HepG2 (cell line): ENCODE measurements around the gene KMT2A. TPM values are rescaled to one million over a fixed set of nuclear protein-coding genes. Genes with fewer than 3 reads are reported as not detected.

ENCODE experiments used
- AKAP8 ChIP-seq: sonication (generic); formaldehyde crosslinking; IDR thresholded peaks from 2 replicates; pipeline ENCODE4 v1.5.1; 2020; ENCODE audit warnings: mild to moderate bottlenecking, missing genetic modification reagents
- FLYWCH1 ChIP-seq: sonication (generic); formaldehyde crosslinking; IDR thresholded peaks from 2 replicates; pipeline ENCODE4 v1.8.1; 2023; ENCODE audit warnings: mild to moderate bottlenecking, missing genetic modification reagents
- KLF12 ChIP-seq: sonication (generic); formaldehyde crosslinking; IDR thresholded peaks from 2 replicates; pipeline ENCODE4 v1.4.0; 2020; ENCODE audit warnings: missing genetic modification reagents, borderline replicate concordance
- POGZ ChIP-seq: sonication (generic); formaldehyde crosslinking; IDR thresholded peaks from 2 replicates; pipeline ENCODE4 v1.4.0; 2020; ENCODE audit warnings: mild to moderate bottlenecking, missing genetic modification reagents
- TGIF2 ChIP-seq: IDR thresholded peaks from 2 replicates; pipeline ENCODE4 v1.6.1; 2016; ENCODE audit warnings: control low read depth, missing compliant biosample characterization
- ZNF12 ChIP-seq: sonication (generic); formaldehyde crosslinking; IDR thresholded peaks from 2 replicates; pipeline ENCODE4 v1.5.0; 2020; ENCODE audit warnings: missing genetic modification reagents
- ZNF232 ChIP-seq: sonication (generic); formaldehyde crosslinking; IDR thresholded peaks from 2 replicates; pipeline ENCODE4 v1.4.0; 2020; ENCODE audit warnings: missing genetic modification reagents, borderline replicate concordance
- polyA plus RNA-seq, 8 experiments: library from polyadenylated mRNA; depleted of rRNA in 3 of 8; stranded (reverse) in 7 of 8; unstranded in 1 of 8; fragments of >200 nt; fragmentation: Illumina TruSeq in 4 of 8; extraction: Trizol in 4 of 8; gene quantifications; 2 replicates each; pipeline versions ENCODE4 v1.2.1 to v1.2.3, GENCODE V29; 2011 to 2016; ENCODE audit warnings: low read depth in 4 of 8, missing spikeins in 1 of 8, mixed read lengths in 1 of 8; ENCODE audit not compliant: insufficient read depth in 1 of 8
- total RNA-seq, 5 experiments: library from RNA; depleted of rRNA; stranded (reverse); fragments of >200 nt; fragmentation: Illumina TruSeq; extraction: Trizol; gene quantifications; 2 replicates each; pipeline ENCODE4 v1.2.3, GENCODE V29; 2016; ENCODE audit warnings: low read depth in 1 of 5
- TF ChIP-seq, protein P1 (sequence below): sonication (generic); formaldehyde crosslinking; IDR thresholded peaks from 2 replicates; pipeline ENCODE4 v1.5.0; 2020; ENCODE audit warnings: missing genetic modification reagents
- TF ChIP-seq, protein P2 (sequence below): sonication (generic); formaldehyde crosslinking; IDR thresholded peaks from 2 replicates; pipeline ENCODE4 v1.5.0; 2020; ENCODE audit warnings: missing genetic modification reagents, mild to moderate bottlenecking, borderline replicate concordance
- TF ChIP-seq, protein P3 (sequence below): IDR thresholded peaks from 2 replicates; pipeline ENCODE4 v1.6.1; 2016; ENCODE audit warnings: mild to moderate bottlenecking
- TF ChIP-seq, protein P4 (sequence below): sonication (generic); formaldehyde crosslinking; IDR thresholded peaks from 2 replicates; pipeline ENCODE4 v1.4.0; 2020; ENCODE audit warnings: missing genetic modification reagents
- TF ChIP-seq, protein P5 (sequence below): sonication (generic); formaldehyde crosslinking; IDR thresholded peaks from 2 replicates; pipeline ENCODE4 v1.8.1; 2023; ENCODE audit warnings: mild to moderate bottlenecking, moderate library complexity, missing genetic modification reagents
- TF ChIP-seq, protein P6 (sequence below): sonication (generic); formaldehyde crosslinking; conservative IDR thresholded peaks from 2 replicates; pipeline ENCODE4 v1.8.0; 2022; ENCODE audit warnings: mild to moderate bottlenecking, moderate library complexity, missing genetic modification reagents
- TF ChIP-seq, protein P7 (sequence below): sonication (generic); formaldehyde crosslinking; IDR thresholded peaks from 2 replicates; pipeline ENCODE4 v1.5.1; 2020; ENCODE audit warnings: mild to moderate bottlenecking, missing genetic modification reagents, borderline replicate concordance
- TF ChIP-seq, protein P8 (sequence below): sonication (generic); formaldehyde crosslinking; IDR thresholded peaks from 2 replicates; pipeline ENCODE4 v1.8.1; 2022; ENCODE audit warnings: low read depth, mild to moderate bottlenecking, missing genetic modification reagents

Gene KMT2A
- total and polyA plus RNA-seq, 2 of the 13 experiments (the other 11 are each of a cell fraction or from before 2014, with no cell fraction given) = 12.4 to 20.0 TPM

DNA sequence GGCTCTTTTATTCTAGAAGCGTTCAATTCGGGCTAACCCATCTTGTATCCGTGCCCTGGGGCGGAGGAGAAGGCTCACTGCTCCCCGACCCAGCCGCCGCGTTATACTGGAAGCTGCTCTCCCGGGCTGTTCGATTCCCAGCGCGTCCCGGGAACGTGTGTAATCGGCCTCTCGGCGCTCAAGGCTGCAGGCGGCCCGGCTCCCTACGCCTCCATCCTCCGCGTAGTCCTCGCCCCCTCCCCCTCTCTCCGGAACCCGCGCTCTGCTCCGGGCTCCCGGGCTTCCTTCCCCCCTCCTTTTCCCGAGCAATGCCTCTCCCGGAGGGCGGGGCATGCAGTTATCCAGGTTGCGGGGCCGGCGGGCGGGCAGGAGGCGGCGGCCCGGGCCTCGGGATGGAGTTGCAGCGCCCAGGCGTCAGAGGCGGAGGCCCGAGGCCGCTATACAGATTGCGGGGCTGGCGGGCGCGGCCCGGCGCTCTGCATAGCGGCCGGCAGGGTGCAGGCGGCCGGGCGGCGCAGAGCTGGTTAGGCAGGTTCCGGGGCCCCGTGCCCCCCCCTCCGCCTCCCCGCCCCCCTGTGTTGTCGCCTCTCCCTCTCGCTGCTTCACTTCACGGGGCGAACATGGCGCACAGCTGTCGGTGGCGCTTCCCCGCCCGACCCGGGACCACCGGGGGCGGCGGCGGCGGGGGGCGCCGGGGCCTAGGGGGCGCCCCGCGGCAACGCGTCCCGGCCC lies at the start of gene KMT2A (continued):
- TF ChIP-seq, protein P1, sequence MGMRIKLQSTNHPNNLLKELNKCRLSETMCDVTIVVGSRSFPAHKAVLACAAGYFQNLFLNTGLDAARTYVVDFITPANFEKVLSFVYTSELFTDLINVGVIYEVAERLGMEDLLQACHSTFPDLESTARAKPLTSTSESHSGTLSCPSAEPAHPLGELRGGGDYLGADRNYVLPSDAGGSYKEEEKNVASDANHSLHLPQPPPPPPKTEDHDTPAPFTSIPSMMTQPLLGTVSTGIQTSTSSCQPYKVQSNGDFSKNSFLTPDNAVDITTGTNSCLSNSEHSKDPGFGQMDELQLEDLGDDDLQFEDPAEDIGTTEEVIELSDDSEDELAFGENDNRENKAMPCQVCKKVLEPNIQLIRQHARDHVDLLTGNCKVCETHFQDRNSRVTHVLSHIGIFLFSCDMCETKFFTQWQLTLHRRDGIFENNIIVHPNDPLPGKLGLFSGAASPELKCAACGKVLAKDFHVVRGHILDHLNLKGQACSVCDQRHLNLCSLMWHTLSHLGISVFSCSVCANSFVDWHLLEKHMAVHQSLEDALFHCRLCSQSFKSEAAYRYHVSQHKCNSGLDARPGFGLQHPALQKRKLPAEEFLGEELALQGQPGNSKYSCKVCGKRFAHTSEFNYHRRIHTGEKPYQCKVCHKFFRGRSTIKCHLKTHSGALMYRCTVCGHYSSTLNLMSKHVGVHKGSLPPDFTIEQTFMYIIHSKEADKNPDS (CRISPR knock-in tag) = no peak
- TF ChIP-seq, protein P2, sequence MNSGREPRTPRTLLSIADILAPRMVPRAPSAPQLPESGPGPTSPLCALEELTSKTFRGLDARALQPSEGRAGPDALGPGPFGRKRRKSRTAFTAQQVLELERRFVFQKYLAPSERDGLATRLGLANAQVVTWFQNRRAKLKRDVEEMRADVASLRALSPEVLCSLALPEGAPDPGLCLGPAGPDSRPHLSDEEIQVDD = no peak
- TF ChIP-seq, protein P3, sequence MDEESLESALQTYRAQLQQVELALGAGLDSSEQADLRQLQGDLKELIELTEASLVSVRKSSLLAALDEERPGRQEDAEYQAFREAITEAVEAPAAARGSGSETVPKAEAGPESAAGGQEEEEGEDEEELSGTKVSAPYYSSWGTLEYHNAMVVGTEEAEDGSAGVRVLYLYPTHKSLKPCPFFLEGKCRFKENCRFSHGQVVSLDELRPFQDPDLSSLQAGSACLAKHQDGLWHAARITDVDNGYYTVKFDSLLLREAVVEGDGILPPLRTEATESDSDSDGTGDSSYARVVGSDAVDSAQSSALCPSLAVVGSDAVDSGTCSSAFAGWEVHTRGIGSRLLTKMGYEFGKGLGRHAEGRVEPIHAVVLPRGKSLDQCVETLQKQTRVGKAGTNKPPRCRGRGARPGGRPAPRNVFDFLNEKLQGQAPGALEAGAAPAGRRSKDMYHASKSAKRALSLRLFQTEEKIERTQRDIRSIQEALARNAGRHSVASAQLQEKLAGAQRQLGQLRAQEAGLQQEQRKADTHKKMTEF (CRISPR knock-in tag) = peak; percentile 77
- TF ChIP-seq ZNF12 (CRISPR knock-in tag) (no peak), TGIF2 (CRISPR knock-in tag) (no peak), AKAP8 (CRISPR knock-in tag) (no peak), POGZ (CRISPR knock-in tag) (no peak), FLYWCH1 (no peak), KLF12 (CRISPR knock-in tag) (peak; percentile 96; the same call in 1 of the 2 replicates), ZNF232 (CRISPR knock-in tag) (no peak)
- TF ChIP-seq, protein P4, sequence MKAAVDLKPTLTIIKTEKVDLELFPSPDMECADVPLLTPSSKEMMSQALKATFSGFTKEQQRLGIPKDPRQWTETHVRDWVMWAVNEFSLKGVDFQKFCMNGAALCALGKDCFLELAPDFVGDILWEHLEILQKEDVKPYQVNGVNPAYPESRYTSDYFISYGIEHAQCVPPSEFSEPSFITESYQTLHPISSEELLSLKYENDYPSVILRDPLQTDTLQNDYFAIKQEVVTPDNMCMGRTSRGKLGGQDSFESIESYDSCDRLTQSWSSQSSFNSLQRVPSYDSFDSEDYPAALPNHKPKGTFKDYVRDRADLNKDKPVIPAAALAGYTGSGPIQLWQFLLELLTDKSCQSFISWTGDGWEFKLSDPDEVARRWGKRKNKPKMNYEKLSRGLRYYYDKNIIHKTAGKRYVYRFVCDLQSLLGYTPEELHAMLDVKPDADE = no peak
- TF ChIP-seq, protein P5, sequence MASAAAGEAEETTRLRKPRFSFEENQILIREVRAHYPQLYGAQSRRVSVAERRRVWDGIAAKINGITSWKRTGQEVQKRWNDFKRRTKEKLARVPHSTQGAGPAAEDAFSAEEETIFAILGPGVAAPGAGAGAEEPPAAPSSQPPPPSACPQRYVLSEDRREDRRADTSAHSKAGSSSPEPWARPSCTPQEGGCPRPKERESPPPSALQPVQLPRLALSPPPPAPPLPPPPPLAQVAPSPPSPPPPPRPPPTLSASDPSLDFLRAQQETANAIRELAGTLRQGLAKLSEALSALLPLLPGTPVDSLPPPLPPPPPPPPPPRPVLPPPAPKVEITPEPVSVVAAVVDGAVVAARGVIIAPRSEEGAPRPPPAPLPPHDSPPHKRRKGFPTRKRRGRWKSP (CRISPR knock-in tag) = peak; percentile 18; the same call in 1 of the 2 replicates
- TF ChIP-seq, protein P6, sequence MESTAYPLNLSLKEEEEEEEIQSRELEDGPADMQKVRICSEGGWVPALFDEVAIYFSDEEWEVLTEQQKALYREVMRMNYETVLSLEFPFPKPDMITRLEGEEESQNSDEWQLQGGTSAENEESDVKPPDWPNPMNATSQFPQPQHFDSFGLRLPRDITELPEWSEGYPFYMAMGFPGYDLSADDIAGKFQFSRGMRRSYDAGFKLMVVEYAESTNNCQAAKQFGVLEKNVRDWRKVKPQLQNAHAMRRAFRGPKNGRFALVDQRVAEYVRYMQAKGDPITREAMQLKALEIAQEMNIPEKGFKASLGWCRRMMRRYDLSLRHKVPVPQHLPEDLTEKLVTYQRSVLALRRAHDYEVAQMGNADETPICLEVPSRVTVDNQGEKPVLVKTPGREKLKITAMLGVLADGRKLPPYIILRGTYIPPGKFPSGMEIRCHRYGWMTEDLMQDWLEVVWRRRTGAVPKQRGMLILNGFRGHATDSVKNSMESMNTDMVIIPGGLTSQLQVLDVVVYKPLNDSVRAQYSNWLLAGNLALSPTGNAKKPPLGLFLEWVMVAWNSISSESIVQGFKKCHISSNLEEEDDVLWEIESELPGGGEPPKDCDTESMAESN = peak; percentile 84
- TF ChIP-seq, protein P7, sequence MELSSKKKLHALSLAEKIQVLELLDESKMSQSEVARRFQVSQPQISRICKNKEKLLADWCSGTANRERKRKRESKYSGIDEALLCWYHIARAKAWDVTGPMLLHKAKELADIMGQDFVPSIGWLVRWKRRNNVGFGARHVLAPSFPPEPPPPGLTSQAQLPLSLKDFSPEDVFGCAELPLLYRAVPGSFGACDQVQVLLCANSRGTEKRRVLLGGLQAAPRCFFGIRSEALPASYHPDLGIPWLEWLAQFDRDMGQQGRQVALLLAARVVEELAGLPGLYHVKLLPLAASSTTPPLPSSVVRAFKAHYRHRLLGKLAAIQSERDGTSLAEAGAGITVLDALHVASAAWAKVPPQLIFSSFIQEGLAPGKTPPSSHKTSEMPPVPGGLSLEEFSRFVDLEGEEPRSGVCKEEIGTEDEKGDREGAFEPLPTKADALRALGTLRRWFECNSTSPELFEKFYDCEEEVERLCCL (CRISPR knock-in tag) = no peak
- TF ChIP-seq, protein P8, sequence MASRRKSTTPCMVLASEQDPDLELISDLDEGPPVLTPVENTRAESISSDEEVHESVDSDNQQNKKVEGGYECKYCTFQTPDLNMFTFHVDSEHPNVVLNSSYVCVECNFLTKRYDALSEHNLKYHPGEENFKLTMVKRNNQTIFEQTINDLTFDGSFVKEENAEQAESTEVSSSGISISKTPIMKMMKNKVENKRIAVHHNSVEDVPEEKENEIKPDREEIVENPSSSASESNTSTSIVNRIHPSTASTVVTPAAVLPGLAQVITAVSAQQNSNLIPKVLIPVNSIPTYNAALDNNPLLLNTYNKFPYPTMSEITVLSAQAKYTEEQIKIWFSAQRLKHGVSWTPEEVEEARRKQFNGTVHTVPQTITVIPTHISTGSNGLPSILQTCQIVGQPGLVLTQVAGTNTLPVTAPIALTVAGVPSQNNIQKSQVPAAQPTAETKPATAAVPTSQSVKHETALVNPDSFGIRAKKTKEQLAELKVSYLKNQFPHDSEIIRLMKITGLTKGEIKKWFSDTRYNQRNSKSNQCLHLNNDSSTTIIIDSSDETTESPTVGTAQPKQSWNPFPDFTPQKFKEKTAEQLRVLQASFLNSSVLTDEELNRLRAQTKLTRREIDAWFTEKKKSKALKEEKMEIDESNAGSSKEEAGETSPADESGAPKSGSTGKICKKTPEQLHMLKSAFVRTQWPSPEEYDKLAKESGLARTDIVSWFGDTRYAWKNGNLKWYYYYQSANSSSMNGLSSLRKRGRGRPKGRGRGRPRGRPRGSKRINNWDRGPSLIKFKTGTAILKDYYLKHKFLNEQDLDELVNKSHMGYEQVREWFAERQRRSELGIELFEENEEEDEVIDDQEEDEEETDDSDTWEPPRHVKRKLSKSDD (CRISPR knock-in tag) = peak; percentile 46; the same call in 1 of the 2 replicates
